Measurements from ENCODE around the gene YIPF1. TPM values are rescaled to one million over a fixed set of nuclear protein-coding genes. Genes with fewer than 3 reads are reported as not detected.

YIPF1 gene
- total RNA-seq, 1 experiment from 2014 or later = 21.9 TPM

DNA sequence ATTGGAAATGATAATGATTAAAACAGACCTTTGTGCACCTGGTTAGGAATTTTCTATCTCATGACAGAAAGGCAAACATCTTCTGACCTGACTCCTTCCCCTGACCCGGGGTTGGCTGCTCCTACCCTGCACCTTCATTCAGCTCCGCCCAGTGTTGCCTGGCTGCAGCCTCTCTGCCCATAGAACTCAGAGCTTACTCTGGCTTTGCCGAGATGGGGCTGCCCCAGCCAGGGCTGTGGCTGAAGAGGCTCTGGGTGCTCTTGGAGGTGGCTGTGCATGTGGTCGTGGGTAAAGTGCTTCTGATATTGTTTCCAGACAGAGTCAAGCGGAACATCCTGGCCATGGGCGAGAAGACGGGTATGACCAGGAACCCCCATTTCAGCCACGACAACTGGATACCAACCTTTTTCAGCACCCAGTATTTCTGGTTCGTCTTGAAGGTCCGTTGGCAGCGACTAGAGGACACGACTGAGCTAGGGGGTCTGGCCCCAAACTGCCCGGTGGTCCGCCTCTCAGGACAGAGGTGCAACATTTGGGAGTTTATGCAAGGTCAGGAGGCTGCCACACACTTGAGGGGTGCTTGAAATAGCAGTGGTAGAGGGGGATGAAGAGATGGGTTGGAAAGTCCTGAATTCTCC, 4.5 kb upstream of the YIPF1 start, which contains the start of gene DIO1 (continued):
- TF ChIP-seq OVOL2 (CRISPR knock-in tag; IDR thresholded peaks at IDR 0.05; ENCODE audit: borderline replicate concordance) (no peak), TP53 (CRISPR knock-in tag; IDR thresholded peaks at IDR 0.05) (no peak), ZNF219 (CRISPR knock-in tag; IDR thresholded peaks at IDR 0.05; ENCODE audit: borderline replicate concordance) (no peak), HMGA2 (CRISPR knock-in tag; IDR thresholded peaks at IDR 0.05) (no peak)
- TF ChIP-seq, protein P1, sequence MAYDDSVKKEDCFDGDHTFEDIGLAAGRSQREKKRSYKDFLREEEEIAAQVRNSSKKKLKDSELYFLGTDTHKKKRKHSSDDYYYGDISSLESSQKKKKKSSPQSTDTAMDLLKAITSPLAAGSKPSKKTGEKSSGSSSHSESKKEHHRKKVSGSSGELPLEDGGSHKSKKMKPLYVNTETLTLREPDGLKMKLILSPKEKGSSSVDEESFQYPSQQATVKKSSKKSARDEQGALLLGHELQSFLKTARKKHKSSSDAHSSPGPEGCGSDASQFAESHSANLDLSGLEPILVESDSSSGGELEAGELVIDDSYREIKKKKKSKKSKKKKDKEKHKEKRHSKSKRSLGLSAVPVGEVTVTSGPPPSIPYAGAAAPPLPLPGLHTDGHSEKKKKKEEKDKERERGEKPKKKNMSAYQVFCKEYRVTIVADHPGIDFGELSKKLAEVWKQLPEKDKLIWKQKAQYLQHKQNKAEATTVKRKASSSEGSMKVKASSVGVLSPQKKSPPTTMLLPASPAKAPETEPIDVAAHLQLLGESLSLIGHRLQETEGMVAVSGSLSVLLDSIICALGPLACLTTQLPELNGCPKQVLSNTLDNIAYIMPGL (CRISPR knock-in tag; IDR thresholded peaks at IDR 0.05) = no peak
- TF ChIP-seq, protein P2, sequence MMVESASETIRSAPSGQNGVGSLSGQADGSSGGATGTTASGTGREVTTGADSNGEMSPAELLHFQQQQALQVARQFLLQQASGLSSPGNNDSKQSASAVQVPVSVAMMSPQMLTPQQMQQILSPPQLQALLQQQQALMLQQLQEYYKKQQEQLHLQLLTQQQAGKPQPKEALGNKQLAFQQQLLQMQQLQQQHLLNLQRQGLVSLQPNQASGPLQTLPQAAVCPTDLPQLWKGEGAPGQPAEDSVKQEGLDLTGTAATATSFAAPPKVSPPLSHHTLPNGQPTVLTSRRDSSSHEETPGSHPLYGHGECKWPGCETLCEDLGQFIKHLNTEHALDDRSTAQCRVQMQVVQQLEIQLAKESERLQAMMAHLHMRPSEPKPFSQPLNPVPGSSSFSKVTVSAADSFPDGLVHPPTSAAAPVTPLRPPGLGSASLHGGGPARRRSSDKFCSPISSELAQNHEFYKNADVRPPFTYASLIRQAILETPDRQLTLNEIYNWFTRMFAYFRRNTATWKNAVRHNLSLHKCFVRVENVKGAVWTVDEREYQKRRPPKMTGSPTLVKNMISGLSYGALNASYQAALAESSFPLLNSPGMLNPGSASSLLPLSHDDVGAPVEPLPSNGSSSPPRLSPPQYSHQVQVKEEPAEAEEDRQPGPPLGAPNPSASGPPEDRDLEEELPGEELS (CRISPR knock-in tag; IDR thresholded peaks at IDR 0.05) = no peak
- TF ChIP-seq, protein P3, sequence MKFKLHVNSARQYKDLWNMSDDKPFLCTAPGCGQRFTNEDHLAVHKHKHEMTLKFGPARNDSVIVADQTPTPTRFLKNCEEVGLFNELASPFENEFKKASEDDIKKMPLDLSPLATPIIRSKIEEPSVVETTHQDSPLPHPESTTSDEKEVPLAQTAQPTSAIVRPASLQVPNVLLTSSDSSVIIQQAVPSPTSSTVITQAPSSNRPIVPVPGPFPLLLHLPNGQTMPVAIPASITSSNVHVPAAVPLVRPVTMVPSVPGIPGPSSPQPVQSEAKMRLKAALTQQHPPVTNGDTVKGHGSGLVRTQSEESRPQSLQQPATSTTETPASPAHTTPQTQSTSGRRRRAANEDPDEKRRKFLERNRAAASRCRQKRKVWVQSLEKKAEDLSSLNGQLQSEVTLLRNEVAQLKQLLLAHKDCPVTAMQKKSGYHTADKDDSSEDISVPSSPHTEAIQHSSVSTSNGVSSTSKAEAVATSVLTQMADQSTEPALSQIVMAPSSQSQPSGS (CRISPR knock-in tag; IDR thresholded peaks at IDR 0.05; ENCODE audit: borderline replicate concordance, low read depth) = no peak
- TF ChIP-seq, protein P4, sequence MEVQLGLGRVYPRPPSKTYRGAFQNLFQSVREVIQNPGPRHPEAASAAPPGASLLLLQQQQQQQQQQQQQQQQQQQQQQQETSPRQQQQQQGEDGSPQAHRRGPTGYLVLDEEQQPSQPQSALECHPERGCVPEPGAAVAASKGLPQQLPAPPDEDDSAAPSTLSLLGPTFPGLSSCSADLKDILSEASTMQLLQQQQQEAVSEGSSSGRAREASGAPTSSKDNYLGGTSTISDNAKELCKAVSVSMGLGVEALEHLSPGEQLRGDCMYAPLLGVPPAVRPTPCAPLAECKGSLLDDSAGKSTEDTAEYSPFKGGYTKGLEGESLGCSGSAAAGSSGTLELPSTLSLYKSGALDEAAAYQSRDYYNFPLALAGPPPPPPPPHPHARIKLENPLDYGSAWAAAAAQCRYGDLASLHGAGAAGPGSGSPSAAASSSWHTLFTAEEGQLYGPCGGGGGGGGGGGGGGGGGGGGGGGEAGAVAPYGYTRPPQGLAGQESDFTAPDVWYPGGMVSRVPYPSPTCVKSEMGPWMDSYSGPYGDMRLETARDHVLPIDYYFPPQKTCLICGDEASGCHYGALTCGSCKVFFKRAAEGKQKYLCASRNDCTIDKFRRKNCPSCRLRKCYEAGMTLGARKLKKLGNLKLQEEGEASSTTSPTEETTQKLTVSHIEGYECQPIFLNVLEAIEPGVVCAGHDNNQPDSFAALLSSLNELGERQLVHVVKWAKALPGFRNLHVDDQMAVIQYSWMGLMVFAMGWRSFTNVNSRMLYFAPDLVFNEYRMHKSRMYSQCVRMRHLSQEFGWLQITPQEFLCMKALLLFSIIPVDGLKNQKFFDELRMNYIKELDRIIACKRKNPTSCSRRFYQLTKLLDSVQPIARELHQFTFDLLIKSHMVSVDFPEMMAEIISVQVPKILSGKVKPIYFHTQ (CRISPR knock-in tag; IDR thresholded peaks at IDR 0.05) = no peak

DNA sequence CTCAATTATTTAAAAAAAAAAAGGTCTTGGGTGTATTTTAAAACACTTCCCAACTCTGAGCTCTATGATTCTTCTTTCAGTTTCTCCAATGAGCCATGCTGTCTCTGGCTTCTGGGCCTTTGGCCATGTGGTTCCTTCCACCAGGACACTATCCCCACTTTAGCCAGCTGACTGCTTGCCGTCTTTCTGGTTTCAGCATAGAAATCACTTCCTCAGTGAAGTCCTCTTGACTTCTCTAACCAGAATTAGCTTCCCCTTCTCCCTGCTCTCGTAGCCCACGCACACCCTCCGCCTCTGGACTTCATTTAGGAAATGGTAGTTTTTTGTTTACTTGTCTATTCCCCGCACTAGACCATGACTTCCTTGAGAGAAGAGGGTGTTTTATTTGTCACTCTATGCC, 3.3 kb upstream of the YIPF1 start:
- Mint-ChIP-seq H3K4me3 (no peak overlapping the region), H3K36me3 (no peaks in the 10 kb centered on the region), H3K27me3 (ENCODE audit: low read depth) (peaks cover 19% of the 10 kb centered on the region), H3K27ac (no peak overlapping the region), H3K9me3 (no peaks in the 10 kb centered on the region), H3K4me1 (peaks cover 10% of the 10 kb centered on the region)
- DNase-seq (ENCODE audit: low spot score) (no peak), ATAC-seq (no peak)
- ChIA-PET CTCF (interaction anchor here (0.8 to 1.4 kb wide), 5 partner anchors 14 to 89 kb away, joined by 3 to 4 read pairs (median 4); partner anchors contain the start of genes IFT25 and LRRC42), POLR2A (no interaction called here)
- TF ChIP-seq ZNF396 (CRISPR knock-in tag; IDR thresholded peaks at IDR 0.05; ENCODE audit: borderline replicate concordance) (no peak), SMAD3 (CRISPR knock-in tag; IDR thresholded peaks at IDR 0.05; ENCODE audit: borderline replicate concordance) (no peak), ZNF138 (CRISPR knock-in tag; conservative IDR thresholded peaks at IDR 0.05) (no peak), ZNF232 (CRISPR knock-in tag; IDR thresholded peaks at IDR 0.05) (no peak)
- TF ChIP-seq, protein P5, sequence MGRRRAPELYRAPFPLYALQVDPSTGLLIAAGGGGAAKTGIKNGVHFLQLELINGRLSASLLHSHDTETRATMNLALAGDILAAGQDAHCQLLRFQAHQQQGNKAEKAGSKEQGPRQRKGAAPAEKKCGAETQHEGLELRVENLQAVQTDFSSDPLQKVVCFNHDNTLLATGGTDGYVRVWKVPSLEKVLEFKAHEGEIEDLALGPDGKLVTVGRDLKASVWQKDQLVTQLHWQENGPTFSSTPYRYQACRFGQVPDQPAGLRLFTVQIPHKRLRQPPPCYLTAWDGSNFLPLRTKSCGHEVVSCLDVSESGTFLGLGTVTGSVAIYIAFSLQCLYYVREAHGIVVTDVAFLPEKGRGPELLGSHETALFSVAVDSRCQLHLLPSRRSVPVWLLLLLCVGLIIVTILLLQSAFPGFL (CRISPR knock-in tag; IDR thresholded peaks at IDR 0.05; ENCODE audit: borderline replicate concordance) = no peak
- TF ChIP-seq, protein P6, sequence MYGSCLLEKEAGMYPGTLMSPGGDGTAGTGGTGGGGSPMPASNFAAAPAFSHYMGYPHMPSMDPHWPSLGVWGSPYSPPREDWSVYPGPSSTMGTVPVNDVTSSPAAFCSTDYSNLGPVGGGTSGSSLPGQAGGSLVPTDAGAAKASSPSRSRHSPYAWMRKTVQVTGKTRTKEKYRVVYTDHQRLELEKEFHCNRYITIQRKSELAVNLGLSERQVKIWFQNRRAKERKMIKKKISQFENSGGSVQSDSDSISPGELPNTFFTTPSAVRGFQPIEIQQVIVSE (CRISPR knock-in tag; IDR thresholded peaks at IDR 0.05; ENCODE audit: borderline replicate concordance) = no peak
- TF ChIP-seq, protein P7, sequence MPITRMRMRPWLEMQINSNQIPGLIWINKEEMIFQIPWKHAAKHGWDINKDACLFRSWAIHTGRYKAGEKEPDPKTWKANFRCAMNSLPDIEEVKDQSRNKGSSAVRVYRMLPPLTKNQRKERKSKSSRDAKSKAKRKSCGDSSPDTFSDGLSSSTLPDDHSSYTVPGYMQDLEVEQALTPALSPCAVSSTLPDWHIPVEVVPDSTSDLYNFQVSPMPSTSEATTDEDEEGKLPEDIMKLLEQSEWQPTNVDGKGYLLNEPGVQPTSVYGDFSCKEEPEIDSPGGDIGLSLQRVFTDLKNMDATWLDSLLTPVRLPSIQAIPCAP (CRISPR knock-in tag; IDR thresholded peaks at IDR 0.05) = no peak
